Neural crest cell (in vitro differentiated cells): ENCODE data around the gene USP9Y. TPM values are rescaled to one million over a fixed set of nuclear protein-coding genes. Genes with fewer than 3 reads are reported as not detected.

ENCODE experiments used
- DNase-seq: peaks from one replicate; pipeline ENCODE4 v3.0.0; 2021; ENCODE audit warnings: low read depth, mixed read lengths, low spot score
- H3K27ac Mint-ChIP-seq: one replicate; pipeline ENCODE4 v1.8.0; 2021; ENCODE audit warnings: mild to moderate bottlenecking, mixed read lengths; ENCODE audit not compliant: unreplicated experiment
- H3K27me3 Mint-ChIP-seq: 2 replicates; pipeline ENCODE4 v1.8.0; 2021; ENCODE audit warnings: low read depth, mild to moderate bottlenecking, mixed read lengths
- H3K36me3 Mint-ChIP-seq: 2 replicates; pipeline ENCODE4 v1.8.0; 2021; ENCODE audit warnings: low read depth, mild to moderate bottlenecking, mixed read lengths
- H3K4me1 Mint-ChIP-seq: 2 replicates; pipeline ENCODE4 v1.8.0; 2021; ENCODE audit warnings: mixed read lengths
- H3K4me3 Mint-ChIP-seq: one replicate; pipeline ENCODE4 v1.8.0; 2021; ENCODE audit warnings: mild to moderate bottlenecking, mixed read lengths
- H3K9me3 Mint-ChIP-seq: 2 replicates; pipeline ENCODE4 v1.8.0; 2021; ENCODE audit warnings: mixed read lengths
- CTCF ChIP-seq: fragments of 200-600 bp; sonication (generic); conservative IDR thresholded peaks from 2 replicates; pipeline ENCODE4 v1.5.0; 2021; ENCODE audit warnings: antibody characterized with exemption, mild to moderate bottlenecking
- total RNA-seq: library from RNA; stranded (reverse); gene quantifications from 2 replicates; pipeline ENCODE4 v1.2.1, GENCODE V29; 2021

Gene USP9Y
- total RNA-seq, 1 donor from 2014 or later, result not detected

DNA sequence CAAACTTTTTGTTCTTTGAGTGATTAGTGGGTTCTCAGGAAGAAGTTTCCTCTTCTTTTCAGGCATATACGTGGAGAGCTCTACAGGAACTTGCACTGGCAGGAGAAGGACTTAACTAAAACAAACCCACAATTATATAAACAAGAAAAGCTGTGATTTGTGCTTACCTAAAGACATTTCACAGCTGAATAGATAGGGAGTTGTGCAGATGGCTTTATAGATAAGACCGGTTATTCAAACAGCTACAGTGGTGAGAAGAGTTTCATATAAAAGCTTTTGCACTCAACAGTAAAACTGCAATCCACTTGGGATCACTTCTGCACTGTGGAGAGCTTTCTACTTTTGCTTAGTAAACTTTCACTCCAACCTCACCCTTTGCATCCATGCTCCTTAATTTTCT lies 197.6 kb downstream of the USP9Y start:
- no peak for DNase-seq
- no peak for TF ChIP-seq CTCF
- H3K4me1 Mint-ChIP-seq, result no peaks in the 10 kb centered on the region
- H3K36me3 Mint-ChIP-seq, result no peaks in the 10 kb centered on the region
- H3K4me3 Mint-ChIP-seq, result no peak overlapping the region
- H3K9me3 Mint-ChIP-seq, result no peaks in the 10 kb centered on the region
- H3K27ac Mint-ChIP-seq, result no peak overlapping the region
- H3K27me3 Mint-ChIP-seq, result no peaks in the 10 kb centered on the region

GRCh38 chrY:12904618-12905516 lies 203.8 kb downstream of the USP9Y start, which contains the start of gene DDX3Y:
Gene DDX3Y, plus strand, starts transcription at chrY:12904868. Its CDS starts 69 bp downstream, at chrY:12904937.
- no peaks in the 10 kb centered on the region for H3K9me3 Mint-ChIP-seq
- no peak within 1 kb of the TSS for H3K4me3 Mint-ChIP-seq
- TF ChIP-seq CTCF, result no peak
- H3K27ac Mint-ChIP-seq, result no peak within 1 kb of the TSS
- DNase-seq, result no peak
- no peaks in the 10 kb centered on the region for H3K27me3 Mint-ChIP-seq
- no peaks in the 10 kb centered on the region for H3K4me1 Mint-ChIP-seq
- H3K36me3 Mint-ChIP-seq, result no peaks in the 10 kb centered on the region

DNA sequence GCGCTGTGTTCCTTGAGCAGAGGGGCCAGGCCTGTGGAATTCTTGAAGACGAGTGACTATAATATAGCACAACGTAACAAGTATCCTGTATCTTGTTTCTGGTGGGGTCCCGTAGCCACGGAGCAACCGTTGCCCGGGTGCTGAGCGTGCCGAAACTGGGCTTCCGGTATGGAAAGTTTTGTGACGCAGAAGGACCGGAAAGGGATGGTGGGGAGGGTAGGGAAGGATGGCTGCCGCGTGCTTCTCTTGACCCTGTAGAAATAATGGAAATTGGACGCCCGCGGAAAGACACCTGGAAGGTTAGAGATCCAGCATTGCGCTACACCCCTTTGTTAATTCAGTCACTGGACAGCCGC lies 204.5 kb downstream of the USP9Y start:
- H3K36me3 Mint-ChIP-seq, result no peaks in the 10 kb centered on the region
- H3K27ac Mint-ChIP-seq, result no peak overlapping the region
- DNase-seq, result no peak
- no peaks in the 10 kb centered on the region for H3K4me1 Mint-ChIP-seq
- H3K9me3 Mint-ChIP-seq, result no peaks in the 10 kb centered on the region
- H3K4me3 Mint-ChIP-seq, result no peak overlapping the region
- no peaks in the 10 kb centered on the region for H3K27me3 Mint-ChIP-seq
- TF ChIP-seq CTCF, result no peak

DNA sequence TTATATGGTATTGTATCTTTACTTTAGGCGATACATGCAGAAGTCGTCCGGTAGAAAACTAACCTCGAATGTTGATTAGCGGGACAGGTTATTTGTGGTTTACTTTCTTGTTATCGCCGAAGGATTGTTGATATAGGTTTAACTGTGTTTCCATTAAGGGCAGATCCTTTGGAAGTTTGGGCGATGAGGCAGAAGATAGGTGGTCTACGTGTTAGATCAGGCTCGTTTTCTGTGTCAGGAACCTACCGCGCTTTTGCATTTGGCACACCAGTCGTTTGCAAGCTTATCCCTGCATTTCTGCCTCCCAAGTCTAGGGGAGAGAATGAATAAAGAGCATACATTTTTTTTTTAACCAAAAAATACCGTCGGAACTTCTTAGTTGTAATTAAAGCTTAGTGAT lies 204.9 kb downstream of the USP9Y start:
- H3K4me3 Mint-ChIP-seq, result no peak overlapping the region
- H3K27ac Mint-ChIP-seq, result no peak overlapping the region
- no peak for TF ChIP-seq CTCF
- no peaks in the 10 kb centered on the region for H3K27me3 Mint-ChIP-seq
- H3K4me1 Mint-ChIP-seq, result no peaks in the 10 kb centered on the region
- DNase-seq, result no peak
- no peaks in the 10 kb centered on the region for H3K36me3 Mint-ChIP-seq
- no peaks in the 10 kb centered on the region for H3K9me3 Mint-ChIP-seq

Other genes starting within 250 kb of the USP9Y start
- not detected in 2 replicates for gene DDX3Y, start 203.6 kb downstream of the USP9Y start, total RNA-seq